BJ (cell line): Measurements from ENCODE around the gene MYH6. TPM values are rescaled to one million over a fixed set of nuclear protein-coding genes. Genes with fewer than 3 reads are reported as not detected.

Experiments
- CTCF ChIA-PET: fragments of 350-600 bp; formaldehyde crosslinking; extraction: SDS; loops from one replicate; lab custom pipeline; 2021; ENCODE audit warnings: antibody characterized with exemption, inconsistent platforms; lab: Yijun Ruan, JAX
- POLR2A ChIA-PET: fragments of 300-600 bp; sonication (Branson Sonifier 250); formaldehyde crosslinking; extraction: SDS; loops from one replicate; lab custom pipeline; 2021; ENCODE audit warnings: antibody characterized with exemption; lab: Charles Lee
- DNase-seq: peaks from one replicate; pipeline ENCODE4 v3.0.0-alpha.2; 2011; ENCODE audit warnings: low read depth
- H3K27me3 ChIP-seq: 2 replicates; pipeline ENCODE4 v1.6.0; 2011; ENCODE audit warnings: low read length; ENCODE audit not compliant: control insufficient read depth, insufficient read depth
- H3K36me3 ChIP-seq: 2 replicates; pipeline ENCODE4 v1.5.1; 2011; ENCODE audit warnings: low read length; ENCODE audit not compliant: control insufficient read depth, insufficient read depth
- H3K4me3 ChIP-seq: 2 replicates; pipeline ENCODE4 v1.5.1; 2011; ENCODE audit warnings: low read depth, mild to moderate bottlenecking, control low read depth, low read length
- CTCF ChIP-seq: IDR thresholded peaks from 2 replicates; pipeline ENCODE4 v1.5.1; 2011; ENCODE audit warnings: low read depth, mild to moderate bottlenecking, control low read depth, inconsistent platforms, low read length, moderate library complexity; ENCODE audit not compliant: insufficient read depth
- polyA plus RNA-seq: library from polyadenylated mRNA; depleted of rRNA; stranded (reverse); fragments of >200 nt; gene quantifications from 2 replicates; pipeline ENCODE4 v1.2.3, GENCODE V29; 2011

Gene MYH6
- polyA plus RNA-seq, 1 experiment, result not detected

GRCh38 chr14:23443881-23444280 is 35.8 kb upstream of the MYH6 start:
- ChIA-PET CTCF (no interaction called here), POLR2A (no interaction called here)
- no peak for TF ChIP-seq CTCF

GRCh38 chr14:23443411-23443812 is 35.3 kb upstream of the MYH6 start:
- POLR2A ChIA-PET, result no interaction called here
- H3K36me3 ChIP-seq, result no peaks in the 10 kb centered on the region
- peaks cover 5% of the 10 kb centered on the region for H3K27me3 ChIP-seq
- CTCF ChIA-PET, result no interaction called here
- TF ChIP-seq CTCF, result no peak
- DNase-seq, result no peak
- H3K4me3 ChIP-seq, result no peak overlapping the region

More at GRCh38 chr14:23443881-23444280, 35.8 kb upstream of the MYH6 start:
- no peak for DNase-seq
- no peaks in the 10 kb centered on the region for H3K36me3 ChIP-seq
- no peak overlapping the region for H3K4me3 ChIP-seq
- H3K27me3 ChIP-seq, result peaks cover 5% of the 10 kb centered on the region

DNA sequence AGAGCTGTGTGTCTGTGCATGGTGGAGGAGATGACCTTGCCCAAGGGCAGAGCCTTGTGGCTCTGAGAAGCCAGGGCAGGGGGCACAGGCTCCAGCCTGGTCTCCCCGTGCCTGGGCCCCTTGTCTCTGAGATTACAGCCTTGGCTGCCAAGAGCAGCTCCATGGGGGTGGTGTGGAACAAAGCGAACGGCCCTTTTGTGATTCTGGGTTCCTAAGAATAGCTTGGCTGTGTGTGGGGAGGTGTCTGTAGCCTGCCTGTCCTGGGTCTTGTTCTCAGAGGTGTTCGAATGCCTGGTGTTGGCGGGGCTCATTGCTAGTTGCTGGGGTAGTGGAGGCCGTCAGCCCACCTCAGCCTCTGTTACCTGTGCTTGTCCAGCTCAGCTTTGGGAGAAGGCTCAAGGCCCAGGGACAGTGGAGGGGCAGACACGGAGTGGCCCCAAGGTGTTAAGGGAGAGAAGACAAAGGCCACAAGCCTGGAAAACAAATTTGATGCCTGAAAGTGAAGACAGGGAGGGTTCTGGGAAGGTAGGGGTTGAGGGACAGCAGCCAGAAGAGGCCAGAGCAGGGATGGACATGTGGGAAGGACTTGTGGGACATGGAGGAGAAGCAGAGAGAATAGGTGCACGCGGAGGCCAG is 34.8 kb upstream of the MYH6 start:
- DNase-seq, result no peak
- no peak for TF ChIP-seq CTCF
- ChIA-PET POLR2A (no interaction called here), CTCF (no interaction called here)
- H3K36me3 ChIP-seq, result no peaks in the 10 kb centered on the region
- H3K4me3 ChIP-seq, result no peak overlapping the region
- peaks cover 5% of the 10 kb centered on the region for H3K27me3 ChIP-seq

DNA sequence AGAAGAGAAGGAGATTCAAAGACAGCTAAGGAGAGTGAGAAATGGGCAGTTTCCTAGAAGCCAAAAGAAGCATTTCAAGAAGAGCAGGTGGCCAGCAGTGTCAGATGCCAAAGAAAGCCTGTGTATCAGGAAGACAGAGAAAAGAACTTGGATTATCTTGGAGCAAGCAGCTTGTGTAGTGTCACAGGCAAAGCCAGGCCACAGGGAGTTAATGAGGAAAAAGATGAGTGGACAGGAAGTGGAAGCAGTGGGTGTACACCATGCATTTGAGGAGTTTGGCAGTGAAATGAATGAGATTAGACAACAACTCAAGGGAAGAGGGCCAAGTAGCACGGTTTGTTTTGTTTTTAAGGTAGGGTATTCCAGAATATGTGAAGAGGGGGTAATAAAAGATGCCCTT is 33.0 kb upstream of the MYH6 start:
- no peak for TF ChIP-seq CTCF
- CTCF ChIA-PET, result no interaction called here

GRCh38 chr14:23439107-23439835 is 31.2 kb upstream of the MYH6 start:
- no peak for DNase-seq
- Histone ChIP-seq H3K4me3 (no peak overlapping the region), H3K27me3 (peaks cover 7% of the 10 kb centered on the region), H3K36me3 (no peaks in the 10 kb centered on the region)
- no peak for TF ChIP-seq CTCF
- POLR2A ChIA-PET, result no interaction called here
- CTCF ChIA-PET, result no interaction called here

More for the DNA sequence above, 33.0 kb upstream of the MYH6 start:
- POLR2A ChIA-PET, result no interaction called here
- no peak for DNase-seq
- H3K4me3 ChIP-seq, result no peak overlapping the region
- no peaks in the 10 kb centered on the region for H3K36me3 ChIP-seq
- H3K27me3 ChIP-seq, result peaks cover 8% of the 10 kb centered on the region
